SK-N-SH (cell line): ENCODE data around the gene KIAA0513. TPM values are rescaled to one million over a fixed set of nuclear protein-coding genes. Genes with fewer than 3 reads are reported as not detected.

Experiments used
- CTCF ChIA-PET: fragments of 300-600, 350-600 bp; formaldehyde crosslinking; extraction: SDS; loops from one replicate; lab custom pipeline; 2021; lab: Yijun Ruan, JAX
- POLR2A ChIA-PET: fragments of 350-600 bp; sonication (Branson Sonifier 250); formaldehyde crosslinking; extraction: SDS; loops from one replicate; lab custom pipeline; 2020; ENCODE audit warnings: antibody characterized with exemption, inconsistent platforms; lab: Yijun Ruan, JAX
- DNase-seq: peaks from one replicate; pipeline ENCODE4 v3.0.0; 2012
- H2AFZ ChIP-seq: fragments of 200-600 bp; sonication (generic); 2 replicates; pipeline ENCODE4 v1.8.1; 2016; ENCODE audit warnings: antibody characterized with exemption, mild to moderate bottlenecking, low read depth
- H3F3A ChIP-seq: fragments of 200-600 bp; sonication (generic); replicated peaks from 2 replicates; pipeline ENCODE3; 2016; ENCODE audit warnings: antibody characterized with exemption, mild to moderate bottlenecking; ENCODE audit not compliant: insufficient read depth
- H3K27ac ChIP-seq, 2 experiments: fragments of 200-500 bp in 1 of 2; fragments of 200-600 bp in 1 of 2; sonication (Bioruptor generic) in 1 of 2; sonication (generic), shearing (Covaris generic) in 1 of 2; 2 replicates each; pipeline versions ENCODE4 v1.5.1 to v1.6.1; 2014 to 2016; ENCODE audit warnings: low read depth in 2 of 2, inconsistent platforms in 1 of 2, low read length in 1 of 2, mild to moderate bottlenecking in 1 of 2, mixed read lengths in 1 of 2
- H3K27me3 ChIP-seq: fragments of 200-600 bp; sonication (generic), shearing (Covaris generic); 2 replicates; pipeline ENCODE4 v1.6.1; 2016; ENCODE audit warnings: mixed run types; ENCODE audit not compliant: insufficient read depth
- H3K36me3 ChIP-seq, 2 experiments: fragments of 200-500 bp in 1 of 2; fragments of 200-600 bp in 1 of 2; sonication (Bioruptor generic) in 1 of 2; sonication (generic) in 1 of 2; replicated peaks in 1 of 2; 2 replicates each; pipeline versions ENCODE3 to v1.5.1; 2014 to 2016; ENCODE audit warnings: low read length in 1 of 2, mild to moderate bottlenecking in 1 of 2; ENCODE audit not compliant: insufficient read depth in 2 of 2, control insufficient read depth in 1 of 2
- H3K4me1 ChIP-seq, 2 experiments: fragments of 200-500 bp in 1 of 2; fragments of 200-600 bp in 1 of 2; sonication (Bioruptor generic) in 1 of 2; sonication (generic), shearing (Covaris generic) in 1 of 2; 2 replicates each; pipeline versions ENCODE4 v1.5.1 to v1.6.1; 2014 to 2016; ENCODE audit warnings: low read depth in 1 of 2, low read length in 1 of 2, mixed run types in 1 of 2; ENCODE audit not compliant: insufficient read depth in 2 of 2, control insufficient read depth in 1 of 2
- H3K4me2 ChIP-seq: fragments of 200-600 bp; sonication (generic), shearing (Covaris generic); 2 replicates; pipeline ENCODE4 v1.6.1; 2017; ENCODE audit warnings: mixed run types
- H3K4me3 ChIP-seq, 2 experiments: fragments of 200-500 bp in 1 of 2; fragments of 200-600 bp in 1 of 2; sonication (Bioruptor generic) in 1 of 2; sonication (generic), shearing (Covaris generic) in 1 of 2; 2 replicates each; pipeline versions ENCODE4 v1.5.1 to v1.8.1; 2014 to 2016; ENCODE audit warnings: low read depth in 2 of 2, inconsistent platforms in 1 of 2, low read length in 1 of 2, mild to moderate bottlenecking in 1 of 2, mixed read lengths in 1 of 2, moderate library complexity in 1 of 2
- H3K79me2 ChIP-seq: fragments of 200-600 bp; sonication (generic); 2 replicates; pipeline ENCODE4 v1.8.1; 2017; ENCODE audit warnings: mild to moderate bottlenecking; ENCODE audit not compliant: insufficient read depth
- H3K9ac ChIP-seq: fragments of 200-600 bp; sonication (generic); 2 replicates; pipeline ENCODE4 v1.6.1; 2017; ENCODE audit warnings: mixed run types
- H3K9me2 ChIP-seq: fragments of 200-600 bp; sonication (generic); 2 replicates; pipeline ENCODE4 v1.6.1; 2017; ENCODE audit warnings: mixed run types
- H3K9me3 ChIP-seq: fragments of 200-600 bp; sonication (generic); 2 replicates; pipeline ENCODE4 v1.6.1; 2017; ENCODE audit warnings: mixed run types, mild to moderate bottlenecking, moderate library complexity
- H4K20me1 ChIP-seq: fragments of 200-600 bp; sonication (generic); 2 replicates; pipeline ENCODE4 v1.6.1; 2017; ENCODE audit warnings: mild to moderate bottlenecking, mixed run types; ENCODE audit not compliant: insufficient read depth
- CHD2 ChIP-seq: fragments of 150-350 bp; IDR thresholded peaks from 2 replicates; pipeline ENCODE4 v1.6.1; 2018; ENCODE audit warnings: low read length; ENCODE audit not compliant: partially characterized antibody
- CTCF ChIP-seq: fragments of 200-600 bp; sonication (generic); IDR thresholded peaks from 2 replicates; pipeline ENCODE4 v1.6.1; 2017; ENCODE audit warnings: antibody characterized with exemption, mild to moderate bottlenecking, moderate library complexity
- ELF1 ChIP-seq: IDR thresholded peaks from 2 replicates; pipeline ENCODE4 v1.4.0; 2012
- EP300 ChIP-seq, 2 experiments: IDR thresholded peaks; 2 replicates each; pipeline versions ENCODE4 v1.4.0 to v1.6.1; 2012; ENCODE audit warnings: borderline replicate concordance in 1 of 2, low read depth in 1 of 2, low read length in 1 of 2
- EZH2phosphoT487 ChIP-seq: fragments of 200-600 bp; sonication (generic); IDR thresholded peaks from 2 replicates; pipeline ENCODE4 v1.6.1; 2017; ENCODE audit warnings: low read depth, mixed run types, mild to moderate bottlenecking, antibody characterized with exemption, moderate library complexity, borderline replicate concordance
- FOSL2 ChIP-seq: IDR thresholded peaks from 2 replicates; pipeline ENCODE4 v1.4.0; 2012; ENCODE audit warnings: low read depth, mild to moderate bottlenecking, moderate library complexity, borderline replicate concordance
- GABPA ChIP-seq: IDR thresholded peaks from 2 replicates; pipeline ENCODE4 v1.4.0; 2012; ENCODE audit warnings: low read depth, mild to moderate bottlenecking
- JUND ChIP-seq: IDR thresholded peaks from 2 replicates; pipeline ENCODE4 v1.4.0; 2012
- MAX ChIP-seq: IDR thresholded peaks from 2 replicates; pipeline ENCODE4 v1.4.0; 2012; ENCODE audit warnings: low read depth
- MEF2A ChIP-seq: IDR thresholded peaks from 2 replicates; pipeline ENCODE4 v1.4.0; 2012; ENCODE audit warnings: low read depth, borderline replicate concordance
- MXI1 ChIP-seq: IDR thresholded peaks from 2 replicates; pipeline ENCODE4 v1.6.1; 2012; ENCODE audit warnings: mild to moderate bottlenecking, low read depth, low read length, improper control_type of control experiment
- NFIC ChIP-seq: IDR thresholded peaks from 2 replicates; pipeline ENCODE4 v1.4.0; 2012; ENCODE audit warnings: borderline replicate concordance
- PBX3 ChIP-seq: IDR thresholded peaks from 2 replicates; pipeline ENCODE4; 2012
- POLR2AphosphoS5 ChIP-seq: IDR thresholded peaks from 2 replicates; pipeline ENCODE4 v1.6.1; 2012; ENCODE audit warnings: low read depth, low read length
- RAD21 ChIP-seq: IDR thresholded peaks from 2 replicates; pipeline ENCODE4 v1.6.1; 2012; ENCODE audit warnings: mild to moderate bottlenecking, low read length
- RFX5 ChIP-seq: IDR thresholded peaks from 2 replicates; pipeline ENCODE4 v1.6.1; 2012; ENCODE audit warnings: mild to moderate bottlenecking, improper control_type of control experiment, low read length
- RXRA ChIP-seq: IDR thresholded peaks from 2 replicates; pipeline ENCODE4 v1.4.0; 2012; ENCODE audit warnings: low read depth, mild to moderate bottlenecking, borderline replicate concordance
- SIN3A ChIP-seq: IDR thresholded peaks from 2 replicates; pipeline ENCODE4 v1.6.1; 2012; ENCODE audit warnings: low read depth, mild to moderate bottlenecking, low read length, moderate library complexity, borderline replicate concordance
- TCF12 ChIP-seq: IDR thresholded peaks from 2 replicates; pipeline ENCODE4 v1.4.0; 2012
- TEAD4 ChIP-seq: IDR thresholded peaks from 2 replicates; pipeline ENCODE4 v1.4.0; 2012; ENCODE audit warnings: mild to moderate bottlenecking, borderline replicate concordance; ENCODE audit not compliant: insufficient read depth
- USF1 ChIP-seq: IDR thresholded peaks from 2 replicates; pipeline ENCODE4 v1.4.0; 2012; ENCODE audit warnings: low read depth, borderline replicate concordance
- ZBTB33 ChIP-seq: IDR thresholded peaks from 2 replicates; pipeline ENCODE4 v1.4.0; 2012; ENCODE audit warnings: low read depth, borderline replicate concordance
- WGBS: methylation state at CpG from one replicate; pipeline ENCODE4 v1.1.6; 2017; ENCODE audit warnings: low lambda C conversion rate; 5-methylcytosine and 5-hydroxymethylcytosine counted together
- polyA plus RNA-seq, 3 experiments: library from polyadenylated mRNA; depleted of rRNA; stranded (reverse); fragments of >200 nt; gene quantifications; 2 replicates each; pipeline ENCODE4 v1.2.3, GENCODE V29; 2012

The KIAA0513 gene
- polyA plus RNA-seq, 1 of the 3 experiments (the other 2 are of a cell fraction) = 6.5 TPM

GRCh38 chr16:85107532-85107931 lies 79.9 kb downstream of the KIAA0513 start:
- Histone ChIP-seq H3K27ac (no peak overlapping the region), H3K27me3 (no peaks in the 10 kb centered on the region), H3K79me2 (no peaks in the 10 kb centered on the region), H3K9ac (no peak overlapping the region), H3F3A (no peaks in the 10 kb centered on the region), H3K9me2 (no peaks in the 10 kb centered on the region), H3K4me1 (peaks cover 0 to 5% of the 10 kb centered on the region in 2 experiments; a peak in 1 of 4 replicates), H4K20me1 (no peaks in the 10 kb centered on the region), H3K36me3 (no peaks in the 10 kb centered on the region), H3K9me3 (no peaks in the 10 kb centered on the region), H3K4me2 (no peak overlapping the region), H2AFZ (no peak overlapping the region), H3K4me3 (no peak overlapping the region)
- TF ChIP-seq MXI1 (no peak), MEF2A (no peak), SIN3A (no peak), RAD21 (no peak), EZH2phosphoT487 (no peak), RXRA (no peak), ELF1 (no peak), TCF12 (no peak), ZBTB33 (no peak), NFIC (no peak), JUND (no peak), FOSL2 (no peak), MAX (no peak), RFX5 (no peak), POLR2AphosphoS5 (no peak), CHD2 (no peak)
- WGBS = 74% methylated on average over 7 of the region's 11 CpGs
- DNase-seq = no peak
- POLR2A ChIA-PET = no interaction called here
- CTCF ChIA-PET = no interaction called here

- CTCF ChIA-PET = interaction anchor here (1.3 kb wide), 1 partner anchor 23 kb away, joined by 6 read pairs; no protein-coding TSS in a partner anchor
- TF ChIP-seq MXI1 = no peak
- TF ChIP-seq RFX5 = no peak
- TF ChIP-seq GABPA = no peak
- no peak for TF ChIP-seq TEAD4
- TF ChIP-seq POLR2AphosphoS5 = no peak
- no peak for TF ChIP-seq SIN3A
- no peak for TF ChIP-seq TCF12
- no peak for TF ChIP-seq CTCF
- no peak for TF ChIP-seq EP300 (IDR thresholded peaks at IDR 0.05; ENCODE audit: borderline replicate concordance in 1 of 2, low read depth in 1 of 2, low read length in 1 of 2)
- TF ChIP-seq USF1 = no peak
- no peak for TF ChIP-seq CHD2
- no peak for TF ChIP-seq PBX3
- no peak for TF ChIP-seq JUND
- TF ChIP-seq MEF2A = no peak
Observed at GRCh38 chr16:85110105-85110504, 82.5 kb downstream of the KIAA0513 start.

More at GRCh38 chr16:85110105-85110504, 82.5 kb downstream of the KIAA0513 start:
- peaks cover 0 to 11% of the 10 kb centered on the region in 2 experiments; a peak in 2 of 4 replicates for H3K4me1 ChIP-seq
- H3K9me2 ChIP-seq = no peaks in the 10 kb centered on the region
- no peak overlapping the region for H3K9ac ChIP-seq
- no peak overlapping the region for H3K4me3 ChIP-seq
- no peaks in the 10 kb centered on the region for H3K79me2 ChIP-seq
- no peak overlapping the region for H2AFZ ChIP-seq
- H3K27me3 ChIP-seq = no peaks in the 10 kb centered on the region
- no peaks in the 10 kb centered on the region for H3K9me3 ChIP-seq
- H3F3A ChIP-seq = no peaks in the 10 kb centered on the region
- no peak for DNase-seq
- no peaks in the 10 kb centered on the region for H4K20me1 ChIP-seq
- POLR2A ChIA-PET = no interaction called here
- no peaks in the 10 kb centered on the region for H3K36me3 ChIP-seq
- H3K4me2 ChIP-seq = no peak overlapping the region
- WGBS = 95% methylated on average over 8 of the region's 19 CpGs
- no peak overlapping the region for H3K27ac ChIP-seq
